DND-41 (cell line): ENCODE results near the gene SGMS1.

Experiments
- ATAC-seq: fragments of 200-7000 bp; cut with Tn5 transposase; 3 replicates; pipeline ENCODE4 v1.9.1; 2021; ENCODE audit warnings: low read depth; ENCODE audit not compliant: insufficient read depth
- DNase-seq: peaks from one replicate; pipeline ENCODE4 v3.0.0-alpha.2; 2020
- H2AFZ ChIP-seq: 2 replicates; pipeline ENCODE4 v1.6.0; 2012; ENCODE audit warnings: low read depth, low read length
- H3K27ac ChIP-seq: 2 replicates; pipeline ENCODE4 v1.5.1; 2012; ENCODE audit warnings: low read length, inconsistent platforms
- H3K27me3 ChIP-seq: fragments of 200-600 bp; sonication (generic); 2 replicates; pipeline ENCODE4 v1.6.0; 2012; ENCODE audit warnings: low read length, mild to moderate bottlenecking, inconsistent platforms; ENCODE audit not compliant: insufficient read depth, poor library complexity
- H3K36me3 ChIP-seq: 2 replicates; pipeline ENCODE4 v1.5.1; 2012; ENCODE audit warnings: low read length, inconsistent platforms; ENCODE audit not compliant: insufficient read depth
- H3K4me1 ChIP-seq: 2 replicates; pipeline ENCODE4 v1.5.1; 2012; ENCODE audit warnings: mild to moderate bottlenecking, low read length; ENCODE audit not compliant: insufficient read depth
- H3K4me2 ChIP-seq: 2 replicates; pipeline ENCODE4 v1.6.0; 2012; ENCODE audit warnings: mild to moderate bottlenecking, moderate library complexity, low read length, inconsistent platforms; ENCODE audit not compliant: insufficient read depth
- H3K4me3 ChIP-seq, 2 experiments: fragments of 200-600 bp in 1 of 2; shearing (Covaris generic) in 1 of 2; 2 replicates each; pipeline ENCODE4 v1.5.1; 2012 to 2016; ENCODE audit warnings: inconsistent platforms in 2 of 2, low read length in 2 of 2, mild to moderate bottlenecking in 2 of 2, low read depth in 1 of 2, moderate library complexity in 1 of 2
- H3K79me2 ChIP-seq: 2 replicates; pipeline ENCODE4 v1.6.0; 2012; ENCODE audit warnings: low read length, inconsistent platforms; ENCODE audit not compliant: insufficient read depth
- H3K9ac ChIP-seq: 2 replicates; pipeline ENCODE4 v1.6.0; 2012; ENCODE audit warnings: low read depth, mild to moderate bottlenecking, inconsistent platforms, low read length, moderate library complexity
- H3K9me3 ChIP-seq: 2 replicates; pipeline ENCODE4 v1.5.1; 2012; ENCODE audit warnings: low read length, moderate library complexity, mild to moderate bottlenecking, inconsistent platforms; ENCODE audit not compliant: insufficient read depth, severe bottlenecking
- H4K20me1 ChIP-seq: 2 replicates; pipeline ENCODE4 v1.6.0; 2012; ENCODE audit warnings: low read length; ENCODE audit not compliant: insufficient read depth
- CTCF ChIP-seq: IDR thresholded peaks from 2 replicates; pipeline ENCODE4 v1.5.1; 2012; ENCODE audit warnings: borderline replicate concordance, low read length, moderate library complexity, mild to moderate bottlenecking; ENCODE audit not compliant: poor library complexity, severe bottlenecking; ENCODE audit errors: extremely low read depth
- EZH2 ChIP-seq: IDR thresholded peaks from 3 replicates; pipeline ENCODE4 v1.6.1; 2012; ENCODE audit warnings: borderline replicate concordance, low read depth, mild to moderate bottlenecking, moderate library complexity, low read length, inconsistent platforms; ENCODE audit not compliant: severe bottlenecking

SGMS1 gene

GRCh38 chr10:50400694-50401093 lies 223.1 kb downstream of the SGMS1 start:
- no peak overlapping the region for H2AFZ ChIP-seq
- H3K79me2 ChIP-seq: no peaks in the 10 kb centered on the region
- H3K4me1 ChIP-seq: no peaks in the 10 kb centered on the region
- DNase-seq (no peak), ATAC-seq (no peak)
- H3K27me3 ChIP-seq: no peaks in the 10 kb centered on the region
- no peak overlapping the region for H3K27ac ChIP-seq
- H3K36me3 ChIP-seq: no peaks in the 10 kb centered on the region
- H3K9ac ChIP-seq: no peak overlapping the region
- H3K9me3 ChIP-seq: no peaks in the 10 kb centered on the region
- H4K20me1 ChIP-seq: no peaks in the 10 kb centered on the region
- no peak overlapping the region for H3K4me2 ChIP-seq
- TF ChIP-seq CTCF (no peak), EZH2 (no peak)
- no peak overlapping the region for H3K4me3 ChIP-seq

- H3K27ac ChIP-seq: no peak overlapping the region
- H3K9ac ChIP-seq: no peak overlapping the region
- TF ChIP-seq CTCF: no peak
- TF ChIP-seq EZH2: no peak
- no peaks in the 10 kb centered on the region for H4K20me1 ChIP-seq
- no peaks in the 10 kb centered on the region for H3K9me3 ChIP-seq
- no peaks in the 10 kb centered on the region for H3K27me3 ChIP-seq
- ATAC-seq (no peak), DNase-seq (no peak)
- no peaks in the 10 kb centered on the region for H3K4me1 ChIP-seq
- no peak overlapping the region for H2AFZ ChIP-seq
- no peak overlapping the region for H3K4me3 ChIP-seq
- no peaks in the 10 kb centered on the region for H3K36me3 ChIP-seq
- H3K4me2 ChIP-seq: no peak overlapping the region
- H3K79me2 ChIP-seq: no peaks in the 10 kb centered on the region
These were observed 224.9 kb downstream of the SGMS1 start for GRCh38 chr10:50398823-50399222.

GRCh38 chr10:50398381-50398780 lies 225.4 kb downstream of the SGMS1 start:
- Histone ChIP-seq H4K20me1 (no peaks in the 10 kb centered on the region), H3K4me2 (no peak overlapping the region), H3K79me2 (no peaks in the 10 kb centered on the region), H3K9ac (no peak overlapping the region), H3K9me3 (no peaks in the 10 kb centered on the region), H2AFZ (no peak overlapping the region), H3K4me3 (no peak overlapping the region), H3K27me3 (no peaks in the 10 kb centered on the region), H3K27ac (no peak overlapping the region), H3K4me1 (no peaks in the 10 kb centered on the region), H3K36me3 (no peaks in the 10 kb centered on the region)
- DNase-seq (no peak), ATAC-seq (no peak)
- TF ChIP-seq EZH2: no peak
- no peak for TF ChIP-seq CTCF
